HepG2 (cell line): ENCODE measurements around the gene IP6K3. TPM values are rescaled to one million over a fixed set of nuclear protein-coding genes. Genes with fewer than 3 reads are reported as not detected.
A peak's percentile ranks its signal among the peaks of the same experiment; 100 is the strongest.

Source experiments
- ATAC-seq: fragments of 200-7000 bp; cut with Tn5 transposase; 3 replicates; pipeline ENCODE4 v1.9.1; 2020; ENCODE audit warnings: mild to moderate bottlenecking, moderate library complexity
- BruUV-seq: library from RNA; stranded (reverse); fragments of 400-500 nt; replicated peaks from 2 replicates; lab custom pipeline; 2021; lab: Mats Ljungman, UMichigan
- CTCF ChIA-PET: fragments of 300-600 bp; formaldehyde crosslinking; extraction: SDS; loops from one replicate; lab custom pipeline; 2021; ENCODE audit warnings: low total read pairs, inconsistent platforms, low intra/inter-chr PET ratio; lab: Yijun Ruan, JAX
- POLR2A ChIA-PET: fragments of 350-600 bp; sonication (Branson Sonifier 250); formaldehyde crosslinking; loops from one replicate; lab custom pipeline; 2020; ENCODE audit warnings: antibody characterized with exemption, inconsistent platforms; lab: Yijun Ruan, JAX
- DNase-seq: peaks from one replicate; pipeline ENCODE4 v3.0.0-alpha.2; 2015; ENCODE audit warnings: low spot score
- FAIRE-seq: peaks from 3 replicates; lab custom pipeline; 2011; peaks lifted over from hg19 to GRCh38; lab: Jason Lieb, UNC
- H2AFZ ChIP-seq: one replicate; pipeline ENCODE4 v1.6.1; 2011; ENCODE audit warnings: low read length, inconsistent platforms
- H3K27ac ChIP-seq: fragments of 300-600 bp; 3 replicates; pipeline ENCODE4 v1.8.0; 2011; ENCODE audit warnings: mixed run types, mild to moderate bottlenecking, mixed read lengths, low read length, inconsistent platforms; ENCODE audit not compliant: insufficient read depth; ENCODE audit errors: extremely low read length
- H3K27me3 ChIP-seq, 2 experiments: fragments of 200-600 bp in 1 of 2; 2 replicates in 1 of 2; 3 replicates in 1 of 2; pipeline versions ENCODE4 v1.6.0 to v1.8.0; 2011; ENCODE audit warnings: low read length in 2 of 2, mild to moderate bottlenecking in 2 of 2, moderate library complexity in 2 of 2, inconsistent platforms in 1 of 2; ENCODE audit not compliant: insufficient read depth in 2 of 2, control insufficient read depth in 1 of 2
- H3K36me3 ChIP-seq, 2 experiments: fragments of 200-600 bp in 1 of 2; replicated peaks in 1 of 2; 2 replicates in 1 of 2; 3 replicates in 1 of 2; pipeline versions ENCODE4 v1.5.1 to v1.8.0; 2011; ENCODE audit warnings: low read length in 2 of 2, inconsistent platforms in 1 of 2; ENCODE audit not compliant: insufficient read depth in 2 of 2, control insufficient read depth in 1 of 2
- H3K4me1 ChIP-seq: 2 replicates; pipeline ENCODE4 v1.5.1; 2012; ENCODE audit warnings: low read length, inconsistent platforms; ENCODE audit not compliant: insufficient read depth
- H3K4me2 ChIP-seq: 2 replicates; pipeline ENCODE4 v1.6.0; 2011; ENCODE audit warnings: low read depth, low read length, inconsistent platforms
- H3K4me3 ChIP-seq, 3 experiments: fragments of 200-600 bp in 1 of 3; sonication (generic), shearing (Covaris generic) in 1 of 3; replicated peaks in 1 of 3; 2 replicates each; pipeline ENCODE4 v1.5.1; 2011 to 2016; ENCODE audit warnings: low read length in 3 of 3, inconsistent platforms in 2 of 3, low read depth in 2 of 3, mild to moderate bottlenecking in 2 of 3, control low read depth in 1 of 3, mixed read lengths in 1 of 3; ENCODE audit not compliant: insufficient read depth in 1 of 3
- H3K79me2 ChIP-seq: one replicate; pipeline ENCODE4 v1.6.1; 2011; ENCODE audit warnings: low read length, inconsistent platforms; ENCODE audit not compliant: insufficient read depth
- H3K9ac ChIP-seq: 2 replicates; pipeline ENCODE4 v1.6.0; 2011; ENCODE audit warnings: mild to moderate bottlenecking, low read depth, low read length, inconsistent platforms; ENCODE audit not compliant: insufficient read depth
- H3K9me3 ChIP-seq: 2 replicates; pipeline ENCODE4 v1.5.1; 2012; ENCODE audit warnings: mild to moderate bottlenecking, low read length
- H4K20me1 ChIP-seq: 2 replicates; pipeline ENCODE4 v1.6.0; 2011; ENCODE audit warnings: inconsistent platforms, mild to moderate bottlenecking, low read length, moderate library complexity; ENCODE audit not compliant: insufficient read depth
- BRCA1 ChIP-seq: sonication (generic); formaldehyde crosslinking; IDR thresholded peaks from 2 replicates; pipeline ENCODE4 v1.4.0; 2020; ENCODE audit warnings: missing genetic modification reagents
- CEBPB ChIP-seq: IDR thresholded peaks from 2 replicates; pipeline ENCODE4 v1.6.1; 2011; ENCODE audit warnings: low read depth, low read length, improper control_type of control experiment, borderline replicate concordance
- GATAD2A ChIP-seq: IDR thresholded peaks from 2 replicates; pipeline ENCODE4 v1.6.1; 2016
- HIVEP1 ChIP-seq: sonication (generic); formaldehyde crosslinking; IDR thresholded peaks from 2 replicates; pipeline ENCODE4 v1.4.0; 2020; ENCODE audit warnings: mild to moderate bottlenecking, missing genetic modification reagents
- HNF4G ChIP-seq, 2 experiments: sonication (generic) in 1 of 2; formaldehyde crosslinking in 1 of 2; IDR thresholded peaks; 2 replicates each; pipeline versions ENCODE4 v1.4.0 to v1.6.1; 2011 to 2020; ENCODE audit warnings: borderline replicate concordance in 2 of 2, low read depth in 2 of 2, mild to moderate bottlenecking in 2 of 2, low read length in 1 of 2, missing genetic modification reagents in 1 of 2, moderate library complexity in 1 of 2
- KDM3A ChIP-seq: IDR thresholded peaks from 2 replicates; pipeline ENCODE4 v1.6.1; 2018; ENCODE audit warnings: low read depth, missing compliant biosample characterization
- MED1 ChIP-seq: sonication (generic); formaldehyde crosslinking; IDR thresholded peaks from 2 replicates; pipeline ENCODE4 v1.4.0; 2020; ENCODE audit warnings: missing genetic modification reagents
- MED13 ChIP-seq: sonication (generic); formaldehyde crosslinking; IDR thresholded peaks from 2 replicates; pipeline ENCODE4 v1.5.0; 2020; ENCODE audit warnings: missing genetic modification reagents
- PHB2 ChIP-seq: fragments of 450-650 bp; IDR thresholded peaks from 2 replicates; pipeline ENCODE4 v1.6.1; 2018; ENCODE audit not compliant: partially characterized antibody
- RFX3 ChIP-seq: IDR thresholded peaks from 2 replicates; pipeline ENCODE4 v1.6.1; 2016; ENCODE audit warnings: missing biosample characterization, missing genetic modification reagents
- SALL1 ChIP-seq: sonication (generic); formaldehyde crosslinking; IDR thresholded peaks from 2 replicates; pipeline ENCODE4 v1.8.0; 2022; ENCODE audit warnings: mild to moderate bottlenecking, missing genetic modification reagents
- STAG1 ChIP-seq: sonication (generic); formaldehyde crosslinking; IDR thresholded peaks from 2 replicates; pipeline ENCODE4 v1.4.0; 2020; ENCODE audit warnings: missing genetic modification reagents
- TBX2 ChIP-seq: sonication (generic); formaldehyde crosslinking; IDR thresholded peaks from 2 replicates; pipeline ENCODE4 v1.5.0; 2020; ENCODE audit warnings: missing genetic modification reagents, mild to moderate bottlenecking, borderline replicate concordance
- ZBTB20 ChIP-seq: sonication (generic); formaldehyde crosslinking; IDR thresholded peaks from 2 replicates; pipeline ENCODE4 v1.8.1; 2023; ENCODE audit warnings: missing genetic modification reagents, low read depth, mild to moderate bottlenecking, borderline replicate concordance
- ZNF282 ChIP-seq: fragments of 450-650 bp; IDR thresholded peaks from 2 replicates; pipeline ENCODE4 v1.6.1; 2018; ENCODE audit not compliant: partially characterized antibody
- ZNF3 ChIP-seq: IDR thresholded peaks from 2 replicates; pipeline ENCODE4 v1.7.0; 2017; ENCODE audit warnings: inconsistent platforms
- ZNF496 ChIP-seq: sonication (generic); formaldehyde crosslinking; IDR thresholded peaks from 2 replicates; pipeline ENCODE4 v1.8.1; 2023; ENCODE audit warnings: mild to moderate bottlenecking, moderate library complexity, missing genetic modification reagents; ENCODE audit not compliant: insufficient replicate concordance
- ZNF550 ChIP-seq: sonication (generic); formaldehyde crosslinking; IDR thresholded peaks from 2 replicates; pipeline ENCODE4 v1.4.0; 2020; ENCODE audit warnings: mild to moderate bottlenecking, missing genetic modification reagents, borderline replicate concordance
- WGBS: methylation state at CpG from one replicate; pipeline ENCODE4 v1.1.6; 2017; ENCODE audit warnings: low lambda C conversion rate; 5-methylcytosine and 5-hydroxymethylcytosine counted together
- in situ Hi-C: cut with HindIII; loops from 2 replicates; pipeline ENCODE4 v1.10.0; 2017; ENCODE audit warnings: low pct_unique_long_range_greater_than_20kb; ENCODE audit not compliant: extremely low pct_ligation_motif_present
- intact Hi-C: fragments of 100-400 bp; cut with micrococcal nuclease; formaldehyde crosslinking; loops from one replicate; pipeline ENCODE4 v1.10.0; 2022; ENCODE audit not compliant: unreplicated experiment
- polyA plus RNA-seq, 8 experiments: library from polyadenylated mRNA; depleted of rRNA in 3 of 8; stranded (reverse) in 7 of 8; unstranded in 1 of 8; fragments of >200 nt; fragmentation: Illumina TruSeq in 4 of 8; extraction: Trizol in 4 of 8; gene quantifications; 2 replicates each; pipeline versions ENCODE4 v1.2.1 to v1.2.3, GENCODE V29; 2011 to 2016; ENCODE audit warnings: low read depth in 4 of 8, missing spikeins in 1 of 8, mixed read lengths in 1 of 8; ENCODE audit not compliant: insufficient read depth in 1 of 8
- total RNA-seq, 5 experiments: library from RNA; depleted of rRNA; stranded (reverse); fragments of >200 nt; fragmentation: Illumina TruSeq; extraction: Trizol; gene quantifications; 2 replicates each; pipeline ENCODE4 v1.2.3, GENCODE V29; 2016; ENCODE audit warnings: low read depth in 1 of 5
- TF ChIP-seq, protein P1 (sequence below): sonication (generic); formaldehyde crosslinking; IDR thresholded peaks from 2 replicates; pipeline ENCODE4 v1.8.0; 2022; ENCODE audit warnings: missing genetic modification reagents, mild to moderate bottlenecking, borderline replicate concordance
- TF ChIP-seq, protein P2 (sequence below): sonication (generic); formaldehyde crosslinking; IDR thresholded peaks from 2 replicates; pipeline ENCODE4 v1.5.0; 2020; ENCODE audit warnings: mild to moderate bottlenecking, missing genetic modification reagents
- TF ChIP-seq, protein P3 (sequence below): IDR thresholded peaks from 2 replicates; pipeline ENCODE4 v1.6.1; 2016

The IP6K3 gene
- total and polyA plus RNA-seq, 2 of the 13 experiments (the other 11 are each of a cell fraction or from before 2014, with no cell fraction given) = 0.11 to 0.18 TPM

DNA sequence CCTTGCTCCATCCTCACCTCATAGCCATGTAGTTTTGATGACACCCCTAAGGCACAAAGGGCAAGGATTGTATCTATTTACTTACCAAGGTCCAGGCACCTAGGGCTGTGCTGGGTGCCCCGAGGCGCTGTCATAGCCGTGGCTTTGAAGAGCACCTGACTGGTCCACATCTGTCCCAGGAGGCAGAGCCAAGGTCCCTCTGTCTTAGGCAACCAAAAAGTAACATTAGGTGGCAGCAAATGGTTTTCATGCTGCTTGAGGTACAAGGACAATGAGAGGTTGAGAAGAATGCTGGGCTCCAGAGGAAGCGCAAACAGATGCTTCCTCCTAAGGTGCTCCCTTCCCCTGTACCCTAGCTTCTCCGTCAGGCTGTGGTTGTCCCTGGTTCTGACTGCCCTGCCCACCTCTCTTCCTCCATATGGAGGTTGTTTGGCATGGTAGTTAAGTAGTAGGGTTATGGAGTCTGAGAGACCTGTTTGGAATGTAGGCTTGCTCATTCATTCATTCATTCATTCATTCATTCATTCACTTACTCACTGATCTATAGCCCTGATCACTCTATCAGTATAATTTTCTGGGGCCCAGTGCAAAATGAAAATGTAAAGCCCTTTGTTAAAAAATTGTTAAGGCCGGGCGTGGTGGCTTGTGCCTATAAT lies 32.2 kb downstream of the IP6K3 start (continued):
- TF ChIP-seq, protein P1, sequence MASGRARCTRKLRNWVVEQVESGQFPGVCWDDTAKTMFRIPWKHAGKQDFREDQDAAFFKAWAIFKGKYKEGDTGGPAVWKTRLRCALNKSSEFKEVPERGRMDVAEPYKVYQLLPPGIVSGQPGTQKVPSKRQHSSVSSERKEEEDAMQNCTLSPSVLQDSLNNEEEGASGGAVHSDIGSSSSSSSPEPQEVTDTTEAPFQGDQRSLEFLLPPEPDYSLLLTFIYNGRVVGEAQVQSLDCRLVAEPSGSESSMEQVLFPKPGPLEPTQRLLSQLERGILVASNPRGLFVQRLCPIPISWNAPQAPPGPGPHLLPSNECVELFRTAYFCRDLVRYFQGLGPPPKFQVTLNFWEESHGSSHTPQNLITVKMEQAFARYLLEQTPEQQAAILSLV (CRISPR knock-in tag) = 0 out of 2 replicates have a peak, but pooled peaks have one; percentile 39
- TF ChIP-seq TBX2 (CRISPR knock-in tag) = no peak
- 0 out of 2 replicates have a peak, but pooled peaks have one; percentile 45 for TF ChIP-seq HNF4G (IDR thresholded peaks at IDR 0.05; ENCODE audit: borderline replicate concordance, low read depth, low read length)
- TF ChIP-seq HNF4G (CRISPR knock-in tag; IDR thresholded peaks at IDR 0.05; ENCODE audit: borderline replicate concordance, low read depth) = no peak
- peak; percentile 27; the same call in 1 of the 2 replicates for TF ChIP-seq STAG1 (CRISPR knock-in tag)
- TF ChIP-seq SALL1 (CRISPR knock-in tag) = peak; percentile 36

DNA sequence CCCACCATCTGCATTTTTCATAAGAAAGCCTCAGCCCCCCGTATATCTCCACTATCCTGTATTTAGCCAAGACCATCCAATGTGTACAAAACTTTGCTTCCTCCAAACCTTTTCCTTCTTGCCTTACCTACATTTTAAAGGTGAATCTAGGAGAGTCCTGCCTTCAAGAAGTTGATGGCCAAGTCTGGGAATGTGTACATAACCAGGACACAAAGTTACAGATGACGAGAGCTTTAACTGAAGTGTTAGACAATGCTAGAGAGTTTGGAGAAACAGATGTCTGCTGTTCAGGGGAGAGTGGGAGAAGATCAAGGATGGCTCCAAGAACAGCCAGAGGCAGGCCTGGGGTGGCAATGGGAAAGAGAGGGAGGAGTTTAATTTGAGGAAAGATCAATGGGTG lies 32.9 kb downstream of the IP6K3 start:
- Histone ChIP-seq H3K4me1 (peaks cover 68% of the 10 kb centered on the region), H3K27me3 (peaks cover 0 to 5% of the 10 kb centered on the region in 2 experiments; a peak in 1 of 5 replicates), H3K4me2 (no peak overlapping the region), H2AFZ (no peak overlapping the region), H3K27ac (no peak overlapping the region), H3K79me2 (peaks cover 16% of the 10 kb centered on the region), H3K4me3 (no peak overlapping the region), H4K20me1 (no peaks in the 10 kb centered on the region), H3K9me3 (no peaks in the 10 kb centered on the region), H3K9ac (no peak overlapping the region), H3K36me3 (peaks cover 1 to 13% of the 10 kb centered on the region in 2 experiments; a peak in 3 of 5 replicates)
- in situ Hi-C loops = loop anchor here (5.0 kb wide), 1 partner anchor 49 kb away; no protein-coding TSS in a partner anchor
- intact Hi-C loops = no loop called here
- ChIA-PET POLR2A (no interaction called here), CTCF (interaction anchor here (1.7 kb wide), 1 partner anchor 48 kb away, joined by 9 read pairs; no protein-coding TSS in a partner anchor)
- no TSS peak for BruUV-seq
- ATAC-seq = no peak
- WGBS = 40% methylated on average over 2 of the region's 2 CpGs
- FAIRE-seq = no peak
- no peak for DNase-seq
- TF ChIP-seq, protein P2, sequence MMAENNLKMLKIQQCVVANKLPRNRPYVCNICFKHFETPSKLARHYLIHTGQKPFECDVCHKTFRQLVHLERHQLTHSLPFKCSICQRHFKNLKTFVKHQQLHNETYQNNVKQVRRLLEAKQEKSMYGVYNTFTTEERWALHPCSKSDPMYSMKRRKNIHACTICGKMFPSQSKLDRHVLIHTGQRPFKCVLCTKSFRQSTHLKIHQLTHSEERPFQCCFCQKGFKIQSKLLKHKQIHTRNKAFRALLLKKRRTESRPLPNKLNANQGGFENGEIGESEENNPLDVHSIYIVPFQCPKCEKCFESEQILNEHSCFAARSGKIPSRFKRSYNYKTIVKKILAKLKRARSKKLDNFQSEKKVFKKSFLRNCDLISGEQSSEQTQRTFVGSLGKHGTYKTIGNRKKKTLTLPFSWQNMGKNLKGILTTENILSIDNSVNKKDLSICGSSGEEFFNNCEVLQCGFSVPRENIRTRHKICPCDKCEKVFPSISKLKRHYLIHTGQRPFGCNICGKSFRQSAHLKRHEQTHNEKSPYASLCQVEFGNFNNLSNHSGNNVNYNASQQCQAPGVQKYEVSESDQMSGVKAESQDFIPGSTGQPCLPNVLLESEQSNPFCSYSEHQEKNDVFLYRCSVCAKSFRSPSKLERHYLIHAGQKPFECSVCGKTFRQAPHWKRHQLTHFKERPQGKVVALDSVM (CRISPR knock-in tag) = no peak
- TF ChIP-seq KDM3A (CRISPR knock-in tag) (no peak), MED13 (no peak), CEBPB (no peak), MED1 (CRISPR knock-in tag) (no peak), RFX3 (CRISPR knock-in tag) (no peak), ZNF550 (CRISPR knock-in tag) (no peak), GATAD2A (CRISPR knock-in tag) (no peak), ZNF282 (no peak), BRCA1 (CRISPR knock-in tag) (no peak), ZNF3 (CRISPR knock-in tag) (no peak), ZNF496 (CRISPR knock-in tag) (no peak), PHB2 (no peak), HIVEP1 (no peak), ZBTB20 (CRISPR knock-in tag) (no peak)
- TF ChIP-seq, protein P3, sequence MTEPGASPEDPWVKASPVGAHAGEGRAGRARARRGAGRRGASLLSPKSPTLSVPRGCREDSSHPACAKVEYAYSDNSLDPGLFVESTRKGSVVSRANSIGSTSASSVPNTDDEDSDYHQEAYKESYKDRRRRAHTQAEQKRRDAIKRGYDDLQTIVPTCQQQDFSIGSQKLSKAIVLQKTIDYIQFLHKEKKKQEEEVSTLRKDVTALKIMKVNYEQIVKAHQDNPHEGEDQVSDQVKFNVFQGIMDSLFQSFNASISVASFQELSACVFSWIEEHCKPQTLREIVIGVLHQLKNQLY = no peak
